ENCODE measurements around the gene MACROD2. TPM values are rescaled to one million over a fixed set of nuclear protein-coding genes. Genes with fewer than 3 reads are reported as not detected.

The MACROD2 gene
- total RNA-seq, 4 donors from 2014 or later, result 2.1 to 28.1 (median 12.6) TPM

- intact Hi-C loops (cut with DNase I; ENCODE audit: low total_unique reads), result no loop called here
- Histone ChIP-seq H3K27me3 (no peaks in the 10 kb centered on the region), H3K4me3 (no peak overlapping the region), H3K4me1 (no peaks in the 10 kb centered on the region), H3K9me3 (no peaks in the 10 kb centered on the region), H3K27ac (no peak overlapping the region), H3K36me3 (no peaks in the 10 kb centered on the region)
- TF ChIP-seq CTCF (IDR thresholded peaks at IDR 0.05), result no peak
- no peak for TF ChIP-seq POLR2A (IDR thresholded peaks at IDR 0.05)
- DNase-seq, result no peak
Measured at GRCh38 chr20:15204234-15204633, 1208.9 kb downstream of the MACROD2 start.

GRCh38 chr20:15205028-15205427, 1209.7 kb downstream of the MACROD2 start:
- DNase-seq, result no peak
- intact Hi-C loops (cut with DNase I; ENCODE audit: low total_unique reads), result no loop called here
- no peak for TF ChIP-seq CTCF (IDR thresholded peaks at IDR 0.05)
- TF ChIP-seq POLR2A (IDR thresholded peaks at IDR 0.05), result no peak
- H3K4me3 ChIP-seq, result no peak overlapping the region
- no peaks in the 10 kb centered on the region for H3K9me3 ChIP-seq
- H3K27ac ChIP-seq, result no peak overlapping the region
- H3K36me3 ChIP-seq, result no peaks in the 10 kb centered on the region
- no peaks in the 10 kb centered on the region for H3K27me3 ChIP-seq
- H3K4me1 ChIP-seq, result no peaks in the 10 kb centered on the region

GRCh38 chr20:15205719-15206118, 1210.4 kb downstream of the MACROD2 start:
- TF ChIP-seq POLR2A (IDR thresholded peaks at IDR 0.05) (no peak), CTCF (IDR thresholded peaks at IDR 0.05) (no peak)
- Histone ChIP-seq H3K27me3 (no peaks in the 10 kb centered on the region), H3K9me3 (no peaks in the 10 kb centered on the region), H3K4me3 (no peak overlapping the region), H3K36me3 (no peaks in the 10 kb centered on the region), H3K4me1 (no peaks in the 10 kb centered on the region), H3K27ac (no peak overlapping the region)
- DNase-seq, result no peak
- intact Hi-C loops (cut with DNase I; ENCODE audit: low total_unique reads), result no loop called here

GRCh38 chr20:15209537-15209936, 1214.2 kb downstream of the MACROD2 start:
- Histone ChIP-seq H3K4me1 (no peaks in the 10 kb centered on the region), H3K9me3 (no peaks in the 10 kb centered on the region), H3K27me3 (no peaks in the 10 kb centered on the region), H3K36me3 (no peaks in the 10 kb centered on the region), H3K27ac (no peak overlapping the region), H3K4me3 (no peak overlapping the region)
- intact Hi-C loops (cut with DNase I; ENCODE audit: low total_unique reads), result no loop called here
- DNase-seq, result no peak
- TF ChIP-seq CTCF (IDR thresholded peaks at IDR 0.05) (no peak), POLR2A (IDR thresholded peaks at IDR 0.05) (no peak)

- Histone ChIP-seq H3K36me3 (no peaks in the 10 kb centered on the region), H3K27ac (no peak overlapping the region), H3K9me3 (no peaks in the 10 kb centered on the region), H3K4me1 (no peaks in the 10 kb centered on the region), H3K27me3 (no peaks in the 10 kb centered on the region), H3K4me3 (no peak overlapping the region)
- intact Hi-C loops (cut with DNase I; ENCODE audit: low total_unique reads), result no loop called here
- no peak for DNase-seq
- TF ChIP-seq CTCF (IDR thresholded peaks at IDR 0.05) (no peak), POLR2A (IDR thresholded peaks at IDR 0.05) (no peak)
Measured at GRCh38 chr20:15214051-15214450, 1218.7 kb downstream of the MACROD2 start.

Measured in uterus (tissue), 4 donors.